Brain microvascular endothelial cell (primary cell): ENCODE results near the gene KEL.

Source experiments
- DNase-seq: peaks from one replicate; pipeline ENCODE4 v3.0.0-alpha.2; 2020
- H3K27ac ChIP-seq: fragments of 250-450 bp; sonication (Bioruptor Pico); 2 replicates; pipeline ENCODE4 v1.5.1; 2020; ENCODE audit warnings: mild to moderate bottlenecking, moderate library complexity
- H3K27me3 ChIP-seq: fragments of 250-450 bp; sonication (Bioruptor Pico); replicated peaks from 2 replicates; pipeline ENCODE4 v1.5.1; 2020; ENCODE audit warnings: mild to moderate bottlenecking
- H3K36me3 ChIP-seq: fragments of 250-450 bp; sonication (Bioruptor Pico); replicated peaks from 2 replicates; pipeline ENCODE4 v1.5.1; 2020; ENCODE audit warnings: mild to moderate bottlenecking
- H3K4me3 ChIP-seq: 2 replicates; pipeline ENCODE4 v1.5.1; 2011; ENCODE audit warnings: low read depth, mild to moderate bottlenecking, control low read depth, low read length, moderate library complexity
- CTCF ChIP-seq: IDR thresholded peaks from 2 replicates; pipeline ENCODE4 v1.5.1; 2011; ENCODE audit warnings: low read depth, mild to moderate bottlenecking, moderate library complexity, low read length, control low read depth, inconsistent platforms; ENCODE audit errors: missing control alignments
- in situ Hi-C: cut with HindIII; loops from 2 replicates; pipeline ENCODE4 v1.10.0; 2017; ENCODE audit warnings: low sequenced_read_pairs, low pct_ligation_motif_present

KEL gene

GRCh38 chr7:142891490-142892082 is 70.6 kb downstream of the KEL start:
- no peak for DNase-seq
- TF ChIP-seq CTCF: no peak
- H3K27ac ChIP-seq: no peak overlapping the region
- in situ Hi-C loops: no loop called here
- H3K36me3 ChIP-seq: no peaks in the 10 kb centered on the region
- no peak overlapping the region for H3K4me3 ChIP-seq
- H3K27me3 ChIP-seq: peaks cover 5% of the 10 kb centered on the region
